Vagina (tissue), 2 donors: ENCODE measurements around the gene ERMAP. TPM values are rescaled to one million over a fixed set of nuclear protein-coding genes. Genes with fewer than 3 reads are reported as not detected.
"Not testable (repeated sequence)": the region's sequence is repeated elsewhere in the genome, so short reads cannot be mapped to it uniquely, and the experiment has no call there.

Experiments
- DNase-seq, 2 donors: peaks; one replicate each; pipeline ENCODE4 v3.0.0-alpha.2; 2017; ENCODE audit errors: extremely low spot score in 2 of 2
- H3K27ac ChIP-seq: fragments of 200-600 bp; sonication (generic); one replicate; pipeline ENCODE4 v1.5.1; 2019
- H3K27me3 ChIP-seq: fragments of 200-600 bp; sonication (generic); one replicate; pipeline ENCODE4 v1.5.1; 2019
- H3K36me3 ChIP-seq, 2 donors: fragments of 200-600 bp; sonication (generic); one replicate each; pipeline ENCODE4 v1.5.1; 2017 to 2019
- H3K4me1 ChIP-seq: fragments of 200-600 bp; sonication (generic); one replicate; pipeline ENCODE4 v1.5.1; 2019
- H3K4me3 ChIP-seq, 2 donors: fragments of 200-600 bp; sonication (generic); 1 replicate in 1 of 2; 2 replicates in 1 of 2; pipeline ENCODE4 v1.5.1; 2016 to 2019
- H3K9me3 ChIP-seq: fragments of 200-600 bp; sonication (generic); one replicate; pipeline ENCODE4 v1.5.1; 2019
- CTCF ChIP-seq, 3 experiments: fragments of 450-650 bp in 2 of 3; fragments of 200-600 bp in 1 of 3; sonication (generic) in 1 of 3; IDR thresholded peaks; one replicate each; pipeline ENCODE4 v1.5.1; 2017 to 2019; ENCODE audit warnings: antibody characterized with exemption in 3 of 3, mild to moderate bottlenecking in 2 of 3, moderate library complexity in 2 of 3
- POLR2A ChIP-seq, 2 donors: fragments of 450-650 bp; IDR thresholded peaks; one replicate each; pipeline ENCODE4 v1.6.1; 2017; ENCODE audit warnings: antibody characterized with exemption in 2 of 2, mild to moderate bottlenecking in 2 of 2, moderate library complexity in 2 of 2
- POLR2AphosphoS5 ChIP-seq, 2 donors: sonication (generic); formaldehyde crosslinking; IDR thresholded peaks; one replicate each; pipeline ENCODE4 v1.9.0; 2017; ENCODE audit warnings: antibody characterized with exemption in 2 of 2, mild to moderate bottlenecking in 2 of 2, low read depth in 1 of 2; ENCODE audit not compliant: insufficient read depth in 1 of 2
- intact Hi-C: fragments of 100-400 bp; cut with DNase I; formaldehyde crosslinking; loops from one replicate; pipeline ENCODE4 v1.15.1; 2023
- total RNA-seq: library from RNA; depleted of rRNA; stranded (reverse); fragments of >200 nt; gene quantifications from one replicate; pipeline ENCODE4 v1.2.3, GENCODE V29; 2016

The ERMAP gene
- total RNA-seq, 1 donor from 2014 or later = 9.3 TPM

GRCh38 chr1:42849944-42850343 is 33.0 kb downstream of the ERMAP start:
- no peak for DNase-seq
- Histone ChIP-seq H3K27ac (no peak overlapping the region), H3K27me3 (no peaks in the 10 kb centered on the region), H3K9me3 (no peaks in the 10 kb centered on the region), H3K4me1 (peaks cover 40% of the 10 kb centered on the region), H3K36me3 (peaks cover 0 to 28% of the 10 kb centered on the region in 2 donors), H3K4me3 (no peak overlapping the region)
- intact Hi-C loops = no loop called here
- TF ChIP-seq POLR2AphosphoS5 (IDR thresholded peaks at IDR 0.05; ENCODE audit: insufficient read depth in 1 of 2, low read depth in 1 of 2) = no peak
- no peak for TF ChIP-seq CTCF (IDR thresholded peaks at IDR 0.05)
- no peak for TF ChIP-seq POLR2A (IDR thresholded peaks at IDR 0.05)

DNA sequence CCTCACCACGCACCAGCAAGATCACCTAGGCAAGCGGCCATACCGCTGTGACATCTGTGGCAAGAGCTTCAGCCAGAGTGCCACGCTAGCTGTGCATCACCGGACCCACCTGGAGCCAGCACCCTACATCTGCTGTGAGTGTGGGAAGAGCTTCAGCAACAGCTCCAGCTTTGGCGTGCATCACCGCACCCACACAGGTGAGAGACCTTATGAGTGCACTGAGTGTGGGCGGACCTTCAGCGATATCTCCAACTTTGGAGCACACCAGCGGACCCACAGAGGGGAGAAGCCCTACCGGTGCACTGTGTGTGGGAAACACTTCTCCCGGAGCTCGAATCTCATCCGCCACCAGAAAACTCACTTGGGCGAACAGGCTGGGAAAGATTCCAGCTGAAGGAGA is 34.5 kb downstream of the ERMAP start:
- TF ChIP-seq POLR2A (IDR thresholded peaks at IDR 0.05) = no peak
- TF ChIP-seq CTCF (IDR thresholded peaks at IDR 0.05) = no peak
- no peak for TF ChIP-seq POLR2AphosphoS5 (IDR thresholded peaks at IDR 0.05; ENCODE audit: insufficient read depth in 1 of 2, low read depth in 1 of 2)
- H3K4me3 ChIP-seq = no peak overlapping the region

GRCh38 chr1:42851960-42852607 is 35.2 kb downstream of the ERMAP start:
- peaks cover 28% of the 10 kb centered on the region for H3K4me1 ChIP-seq
- intact Hi-C loops = no loop called here
- TF ChIP-seq POLR2AphosphoS5 (IDR thresholded peaks at IDR 0.05; ENCODE audit: insufficient read depth in 1 of 2, low read depth in 1 of 2) = no peak

More for the DNA sequence above, 34.5 kb downstream of the ERMAP start:
- no peak overlapping the region for H3K27ac ChIP-seq
- no peak for DNase-seq
- peaks cover 0 to 28% of the 10 kb centered on the region in 2 donors for H3K36me3 ChIP-seq
- H3K9me3 ChIP-seq = no peaks in the 10 kb centered on the region
- no peaks in the 10 kb centered on the region for H3K27me3 ChIP-seq
- intact Hi-C loops = no loop called here
- peaks cover 33% of the 10 kb centered on the region for H3K4me1 ChIP-seq

GRCh38 chr1:42852608-42852980 is 35.7 kb downstream of the ERMAP start:
- Histone ChIP-seq H3K9me3 (no peaks in the 10 kb centered on the region), H3K27ac (no peak overlapping the region), H3K36me3 (peaks cover 0 to 28% of the 10 kb centered on the region in 2 donors), H3K4me1 (peaks cover 23% of the 10 kb centered on the region), H3K27me3 (no peaks in the 10 kb centered on the region), H3K4me3 (no peak overlapping the region)
- TF ChIP-seq POLR2AphosphoS5 (IDR thresholded peaks at IDR 0.05; ENCODE audit: insufficient read depth in 1 of 2, low read depth in 1 of 2) = no peak
- no peak for TF ChIP-seq POLR2A (IDR thresholded peaks at IDR 0.05)
- no peak for TF ChIP-seq CTCF (IDR thresholded peaks at IDR 0.05)
- intact Hi-C loops = no loop called here
- no peak for DNase-seq

More at GRCh38 chr1:42851960-42852607, 35.2 kb downstream of the ERMAP start:
- Histone ChIP-seq H3K36me3 (peaks cover 0 to 28% of the 10 kb centered on the region in 2 donors), H3K27ac (no peak overlapping the region), H3K4me3 (no peak overlapping the region), H3K9me3 (no peaks in the 10 kb centered on the region), H3K27me3 (no peaks in the 10 kb centered on the region)
- no peak for DNase-seq

- H3K36me3 ChIP-seq = peaks cover 0 to 28% of the 10 kb centered on the region in 2 donors
- intact Hi-C loops = no loop called here
- DNase-seq = no peak
- H3K4me3 ChIP-seq = no peak overlapping the region
- TF ChIP-seq CTCF (IDR thresholded peaks at IDR 0.05) (no peak), POLR2AphosphoS5 (IDR thresholded peaks at IDR 0.05; ENCODE audit: insufficient read depth in 1 of 2, low read depth in 1 of 2) (no peak), POLR2A (IDR thresholded peaks at IDR 0.05) (no peak)
- H3K4me1 ChIP-seq = peaks cover 16% of the 10 kb centered on the region
- no peaks in the 10 kb centered on the region for H3K27me3 ChIP-seq
- no peaks in the 10 kb centered on the region for H3K9me3 ChIP-seq
- no peak overlapping the region for H3K27ac ChIP-seq
These were observed 36.4 kb downstream of the ERMAP start for GRCh38 chr1:42853116-42853884.

DNA sequence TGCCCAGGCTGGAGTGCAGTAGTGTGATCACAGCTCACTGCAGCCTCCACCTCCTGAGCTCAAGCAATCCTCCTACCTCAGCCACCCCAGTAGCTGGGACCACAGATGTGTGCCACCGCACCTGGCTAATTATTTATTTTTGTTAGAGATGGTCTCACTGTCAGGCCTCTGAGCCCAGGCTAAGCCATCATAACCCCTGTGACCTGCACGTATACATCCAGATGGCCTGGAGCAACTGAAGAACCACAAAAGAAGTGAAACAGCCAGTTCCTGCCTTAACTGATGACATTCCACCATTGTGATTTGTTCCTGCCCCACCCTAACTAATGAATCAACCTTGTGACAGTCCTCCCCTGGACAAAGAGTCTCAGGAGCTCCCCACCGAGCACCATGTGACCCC is 39.6 kb downstream of the ERMAP start:
- H3K9me3 ChIP-seq, H3K27me3 ChIP-seq, DNase-seq, H3K4me3 ChIP-seq, intact Hi-C loops, H3K27ac ChIP-seq: not testable (repeated sequence)
- peaks cover 0 to 10% of the 10 kb centered on the region in 2 donors for H3K36me3 ChIP-seq
- peaks cover 16% of the 10 kb centered on the region for H3K4me1 ChIP-seq

GRCh38 chr1:42859366-42859765 is 42.4 kb downstream of the ERMAP start:
- DNase-seq, H3K36me3 ChIP-seq, intact Hi-C loops, H3K27ac ChIP-seq, H3K9me3 ChIP-seq, H3K4me3 ChIP-seq, H3K27me3 ChIP-seq, H3K4me1 ChIP-seq: not testable (repeated sequence)
